RKO (cell line): ENCODE measurements around the gene ATP8A2.

ENCODE experiments used
- DNase-seq: peaks from one replicate; pipeline ENCODE4 v3.0.0-alpha.2; 2016; ENCODE audit warnings: low spot score

ATP8A2 gene

GRCh38 chr13:25384758-25385410 is 13.1 kb downstream of the ATP8A2 start:
- DNase-seq, result no peak

DNA sequence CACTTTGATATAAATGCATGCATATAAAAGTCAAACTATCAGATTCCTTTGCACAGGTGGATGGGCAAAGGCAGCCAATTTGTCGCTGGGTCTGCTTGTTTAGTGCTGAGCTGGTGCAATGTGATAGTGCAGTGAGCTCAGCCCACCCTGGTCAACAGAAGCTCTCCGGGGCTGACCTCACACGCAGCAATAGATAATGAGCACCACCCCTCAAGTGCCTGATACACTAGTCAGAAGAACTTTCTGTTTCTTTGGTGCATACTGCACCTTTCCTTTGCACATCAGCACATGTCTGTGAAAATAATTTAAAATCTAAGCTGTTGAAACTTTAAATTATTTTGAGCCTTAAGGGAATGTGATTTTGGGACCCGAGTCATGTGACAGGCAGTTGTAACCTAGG is 20.2 kb downstream of the ATP8A2 start:
- no peak for DNase-seq

GRCh38 chr13:25394402-25395060 is 22.8 kb downstream of the ATP8A2 start:
- DNase-seq, result no peak

GRCh38 chr13:25397763-25398162 is 26.0 kb downstream of the ATP8A2 start:
- no peak for DNase-seq

DNA sequence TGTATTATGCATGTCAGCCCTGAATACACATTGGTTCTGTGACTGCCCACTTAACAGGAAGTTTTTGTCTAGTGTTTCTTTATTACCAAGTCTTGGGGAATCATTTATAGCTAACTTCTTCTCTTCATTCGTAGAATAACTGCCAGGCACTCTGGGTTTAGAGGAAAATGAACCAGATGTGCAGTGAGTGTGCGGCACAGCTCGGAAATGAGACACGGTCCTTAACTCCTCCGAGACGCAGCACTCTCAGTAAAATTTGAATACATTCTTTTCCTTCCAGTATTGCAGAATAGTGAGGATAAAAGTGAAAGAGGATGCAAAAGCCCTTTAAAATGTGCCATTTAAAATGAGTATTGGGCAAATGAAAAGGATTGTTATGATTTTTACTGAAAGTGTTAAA is 29.2 kb downstream of the ATP8A2 start:
- DNase-seq, result no peak

- DNase-seq, result no peak
These were observed 30.2 kb downstream of the ATP8A2 start for GRCh38 chr13:25401958-25402357.

DNA sequence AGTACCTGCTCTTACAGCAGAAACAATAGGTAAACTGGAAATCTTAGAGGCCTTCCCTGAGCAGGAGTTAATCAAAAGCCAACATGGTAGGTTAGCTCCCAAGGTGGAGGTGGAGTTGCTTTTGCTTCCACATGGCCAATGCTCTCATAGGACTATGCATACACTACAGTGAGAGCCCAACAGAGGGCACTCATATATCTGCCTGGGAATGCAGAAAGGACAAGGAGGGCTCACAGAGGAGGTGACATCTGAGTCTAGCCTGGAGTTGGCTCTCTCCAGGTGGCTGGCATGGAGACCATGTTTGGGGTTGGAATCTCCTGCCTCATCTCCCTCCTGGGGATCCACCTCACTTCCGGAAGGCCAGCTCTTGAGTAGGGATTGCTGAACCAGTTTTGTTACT is 34.6 kb downstream of the ATP8A2 start:
- DNase-seq, result no peak

GRCh38 chr13:25409938-25410337 is 38.2 kb downstream of the ATP8A2 start:
- DNase-seq, result no peak

- no peak for DNase-seq
These were observed 43.5 kb downstream of the ATP8A2 start for GRCh38 chr13:25415241-25415640.

- DNase-seq, result no peak
These were observed 45.8 kb downstream of the ATP8A2 start for GRCh38 chr13:25417535-25417934.

GRCh38 chr13:25420161-25420560 is 48.4 kb downstream of the ATP8A2 start:
- DNase-seq, result no peak

DNA sequence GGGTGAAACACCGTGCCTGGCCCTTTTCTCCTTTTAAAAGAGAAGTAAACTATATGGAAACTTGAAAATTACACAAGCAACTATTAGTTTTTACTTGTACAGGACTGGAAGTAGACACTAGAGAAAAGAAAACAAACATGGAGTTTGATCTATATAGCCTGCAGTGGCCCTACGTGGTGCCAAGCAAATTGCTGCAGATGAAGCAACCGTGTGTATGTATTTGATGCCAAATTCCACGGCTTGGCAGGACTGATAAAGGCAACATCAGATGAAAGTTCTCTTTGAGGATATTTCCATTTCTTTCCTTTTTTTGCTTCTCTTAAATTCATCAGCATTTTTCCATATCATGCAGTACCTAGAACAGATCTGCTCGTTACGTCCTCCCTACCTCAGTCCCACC is 49.8 kb downstream of the ATP8A2 start:
- DNase-seq, result no peak

DNA sequence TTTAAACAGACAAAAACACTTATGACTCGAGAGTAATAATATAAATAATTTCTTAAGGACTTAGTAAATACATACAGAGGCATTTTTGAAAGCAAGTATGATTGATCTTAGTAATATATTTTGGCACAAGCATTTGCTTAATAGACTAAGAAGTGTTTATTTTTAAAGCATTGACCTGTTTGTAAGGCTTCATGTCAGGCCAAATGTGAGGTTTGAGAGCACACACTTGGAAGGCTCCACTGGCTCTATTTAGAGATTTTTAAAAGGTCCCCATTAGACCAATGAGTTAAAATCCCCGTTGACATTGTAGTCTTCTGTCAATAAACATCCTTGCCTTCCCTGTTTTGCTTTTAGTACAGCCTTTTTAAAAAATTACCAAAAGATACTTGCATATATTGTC is 50.4 kb downstream of the ATP8A2 start:
- DNase-seq, result no peak

GRCh38 chr13:25423831-25424230 is 52.1 kb downstream of the ATP8A2 start:
- DNase-seq, result no peak

GRCh38 chr13:25429466-25429865 is 57.7 kb downstream of the ATP8A2 start:
- DNase-seq, result no peak

GRCh38 chr13:25432691-25433090 is 60.9 kb downstream of the ATP8A2 start:
- DNase-seq, result no peak

DNA sequence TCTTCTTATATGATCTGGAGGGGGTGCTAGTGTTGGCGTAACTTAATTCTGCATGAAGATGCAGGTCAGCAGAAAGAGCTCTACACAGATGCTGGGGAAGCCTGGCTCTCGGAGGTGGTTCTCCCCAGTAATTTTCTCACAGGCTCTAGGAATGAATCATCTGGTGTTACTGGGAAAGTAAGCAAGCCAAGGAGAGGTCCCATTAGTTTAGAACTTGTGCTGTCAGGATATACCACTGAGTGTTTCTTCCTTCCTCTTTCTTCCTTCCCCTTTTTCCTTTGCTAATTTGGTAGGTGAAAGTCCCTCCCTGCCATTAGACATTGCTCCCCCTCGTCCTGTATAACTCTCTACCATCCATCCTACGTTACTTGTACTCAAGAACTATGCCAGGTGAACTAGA is 68.3 kb downstream of the ATP8A2 start:
- DNase-seq, result no peak

- DNase-seq, result no peak
These were observed 74.5 kb downstream of the ATP8A2 start for GRCh38 chr13:25446261-25446660.

- peak; percentile 14 for DNase-seq
These were observed 75.6 kb downstream of the ATP8A2 start for GRCh38 chr13:25447396-25447795.

DNA sequence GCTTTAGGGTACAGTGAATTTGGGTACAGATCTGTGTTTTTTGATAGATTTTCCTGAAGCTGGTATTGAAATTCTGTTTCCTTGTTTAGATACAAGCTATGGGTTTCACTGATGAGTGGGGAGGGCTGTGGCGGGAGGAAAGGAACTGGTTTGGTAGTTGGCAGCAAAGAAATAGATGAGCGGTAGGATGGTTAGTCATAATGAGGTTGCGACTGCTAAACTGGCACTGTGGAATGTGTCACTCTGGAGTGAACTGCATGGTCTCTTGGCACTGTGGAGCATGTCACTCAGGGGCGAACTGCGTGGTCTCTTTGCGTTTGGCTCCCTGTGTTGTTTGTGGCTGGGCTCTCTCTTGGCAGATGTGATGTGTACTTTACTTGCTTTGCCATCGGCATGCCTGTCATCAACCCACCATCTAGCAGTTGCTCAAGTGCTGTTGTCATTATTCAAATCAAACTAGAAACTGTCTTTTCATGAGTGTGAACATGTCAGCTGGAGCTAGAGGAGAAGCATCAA is 82.1 kb downstream of the ATP8A2 start:
- peak; percentile 5 for DNase-seq

- DNase-seq, result peak; percentile 47
These were observed 83.4 kb downstream of the ATP8A2 start for GRCh38 chr13:25455146-25455545.

- DNase-seq, result no peak
These were observed 85.8 kb downstream of the ATP8A2 start for GRCh38 chr13:25457566-25457965.

DNA sequence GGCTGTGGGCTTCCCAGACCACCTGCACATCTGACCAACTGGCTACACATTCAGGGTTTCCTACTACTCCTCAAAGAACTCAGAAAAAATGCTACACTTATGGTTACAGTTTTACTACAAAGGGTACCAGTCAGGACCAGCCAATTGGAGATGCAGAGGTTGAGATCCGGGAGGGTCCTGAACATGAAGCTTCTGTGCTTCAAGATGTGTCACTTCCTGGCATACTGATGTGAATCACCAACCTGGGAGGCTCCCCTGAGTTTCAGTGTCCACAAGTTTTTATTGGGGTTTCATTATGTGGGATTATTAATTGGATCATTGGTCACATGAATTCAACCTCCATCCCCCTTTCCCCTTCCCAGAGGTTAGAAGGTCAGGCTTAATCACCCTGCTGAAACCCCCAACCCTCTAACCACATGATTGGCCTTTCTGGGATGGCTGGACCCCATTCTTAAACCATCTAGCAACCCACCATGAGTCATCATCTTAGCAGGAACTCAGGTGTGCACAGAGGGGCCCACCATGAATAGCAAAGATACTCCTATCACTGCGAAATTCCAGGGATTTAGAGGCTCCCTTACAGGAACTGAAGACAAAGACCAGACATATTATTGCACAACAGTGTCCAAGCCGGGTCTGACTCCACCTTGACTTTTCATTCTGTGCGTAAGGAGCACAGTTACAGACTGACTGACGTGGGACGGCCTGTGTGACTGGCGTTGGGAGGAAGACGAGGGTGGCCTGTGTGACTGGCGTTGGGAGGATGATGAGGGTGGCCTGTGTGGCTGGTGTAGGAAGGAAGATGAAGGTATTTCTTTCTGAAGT is 90.7 kb downstream of the ATP8A2 start:
- peak; percentile 9 for DNase-seq
